Measurements from ENCODE around the gene RXRA.

RXRA gene

DNA sequence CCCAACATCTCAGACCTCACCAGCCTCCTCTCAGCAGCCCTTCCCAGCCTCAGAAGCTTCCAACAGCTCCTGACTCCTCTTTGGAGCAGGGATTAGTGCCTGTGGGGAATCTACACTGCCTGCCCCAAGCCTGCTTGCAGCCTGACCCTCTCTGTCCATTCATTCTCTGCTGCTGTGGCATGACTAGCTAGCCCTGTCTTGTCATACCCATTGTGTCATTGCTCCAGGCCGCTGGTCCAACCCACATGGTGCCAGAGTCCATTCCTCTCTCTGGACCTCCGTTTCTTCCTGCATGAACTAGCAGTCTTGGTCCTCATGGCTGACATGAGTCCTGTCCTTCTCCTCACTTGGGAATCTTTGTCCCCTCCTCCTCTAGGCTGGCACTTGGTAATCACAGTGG lies 12.8 kb upstream of the RXRA start:
- no peak for DNase-seq

DNA sequence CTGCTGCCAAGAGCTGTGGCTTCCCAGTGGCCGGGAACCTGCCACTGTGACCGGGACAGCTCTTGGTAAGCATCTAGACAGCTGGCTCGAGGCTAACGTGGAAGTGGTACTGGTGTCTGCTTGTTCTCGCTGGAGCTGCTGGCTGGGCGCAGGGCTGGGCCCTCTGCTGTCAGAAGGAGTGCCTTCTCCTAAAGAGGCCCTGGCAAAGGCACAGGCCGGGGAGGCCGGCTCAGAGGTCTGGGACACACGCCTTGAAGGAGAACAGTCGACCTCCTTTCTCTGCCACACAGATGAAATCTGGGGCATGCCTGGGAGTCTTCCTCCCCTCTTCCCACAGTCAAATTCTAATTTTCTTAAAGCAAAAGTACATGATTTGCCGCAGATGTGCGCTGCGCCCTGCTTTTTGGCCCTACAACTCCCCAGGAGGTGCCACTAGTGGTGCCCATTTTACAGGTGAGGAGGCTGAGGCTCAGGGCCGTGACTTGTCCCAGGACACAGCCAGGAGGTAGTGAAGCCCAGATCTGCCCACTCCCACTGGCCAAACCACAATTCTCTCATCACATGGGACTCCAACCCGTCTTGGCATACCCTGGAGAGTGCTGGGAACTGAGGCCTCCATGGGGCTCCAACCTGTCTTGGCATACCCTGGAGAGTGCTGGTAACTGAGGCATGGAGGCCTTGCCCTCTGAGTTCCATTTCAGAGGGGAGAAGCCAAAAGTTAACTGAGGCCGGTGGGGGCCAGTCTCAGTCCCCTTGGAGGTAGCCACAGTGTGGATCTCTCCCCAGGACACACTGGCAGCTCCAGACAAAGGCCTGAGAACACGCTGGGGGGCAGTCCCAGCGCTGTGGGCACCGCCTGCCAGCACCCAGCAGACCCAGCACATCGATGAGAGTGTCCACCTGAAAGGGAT lies 12.0 kb upstream of the RXRA start:
- no peak for DNase-seq

DNA sequence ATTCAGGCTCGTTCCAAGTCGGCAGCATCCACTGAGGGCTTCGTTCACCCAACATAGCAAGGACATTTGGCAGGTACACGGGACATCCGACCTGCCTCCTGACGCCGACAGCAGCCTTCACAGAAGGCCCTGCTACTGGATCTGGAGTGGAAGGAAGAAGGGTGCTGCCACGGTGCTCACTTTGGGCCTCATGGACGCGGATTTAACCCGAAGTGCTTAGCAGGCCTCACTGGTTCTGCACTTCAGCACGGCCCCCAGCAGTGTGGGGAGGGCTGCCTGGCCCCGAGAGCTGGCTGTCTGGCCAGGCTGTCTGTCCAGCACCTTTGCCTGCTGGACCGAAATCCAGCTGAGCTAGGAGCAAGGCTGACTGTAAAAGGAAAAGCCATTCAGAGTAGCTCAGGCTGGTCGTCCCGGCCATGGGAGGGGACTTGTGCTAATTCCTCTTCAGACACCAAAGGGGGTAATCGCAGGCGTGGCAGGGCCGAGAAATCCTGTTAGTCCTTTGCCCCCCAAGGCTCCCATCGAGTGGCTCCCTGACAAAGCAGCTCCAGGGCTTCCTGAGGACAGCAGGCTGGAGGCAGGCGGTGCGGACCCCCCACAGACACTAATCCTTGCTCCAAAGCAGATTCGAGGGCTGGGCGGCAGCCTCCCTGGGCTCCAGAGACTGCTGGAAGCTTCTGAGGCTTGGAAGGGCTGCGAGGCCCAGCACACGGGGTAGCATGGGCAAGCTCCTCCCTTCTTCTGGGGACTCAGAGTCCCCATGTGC lies 11.1 kb upstream of the RXRA start:
- no peak for DNase-seq

DNA sequence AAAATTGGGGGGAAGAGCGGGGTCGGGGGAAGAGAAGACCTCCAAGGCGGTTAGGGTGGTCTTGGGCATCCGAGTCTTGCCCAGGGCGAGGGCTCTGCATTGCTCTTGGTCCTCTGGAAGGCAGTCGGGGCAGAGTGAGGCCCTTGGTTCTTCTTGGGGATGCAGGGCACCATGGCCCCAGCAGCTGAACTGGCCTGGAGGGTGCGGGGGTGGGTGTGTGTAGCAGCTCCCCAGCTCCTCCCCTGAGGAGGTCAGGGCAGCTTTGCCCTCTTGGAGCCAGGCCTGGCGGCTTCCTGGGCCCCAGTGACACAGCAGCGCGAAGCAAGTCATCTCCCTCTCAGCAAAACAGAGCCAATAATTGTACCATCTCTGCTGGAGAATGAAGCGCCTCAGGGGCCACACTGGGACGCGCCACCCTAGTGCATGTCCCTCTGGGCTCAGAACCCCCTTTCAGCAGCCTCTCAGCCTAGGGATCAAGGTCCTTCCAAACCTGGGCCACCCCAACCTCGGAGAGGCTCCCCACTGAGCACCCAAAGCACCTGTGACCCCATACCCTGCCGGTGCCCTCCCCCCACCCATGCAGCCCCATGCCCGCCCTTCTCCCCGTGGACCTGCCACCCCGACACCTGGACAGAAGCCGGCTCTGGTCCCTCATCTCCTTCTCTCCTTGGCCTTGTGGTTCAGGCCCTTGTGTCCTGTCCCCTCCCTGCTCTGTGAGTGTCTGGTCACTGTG lies 10.4 kb upstream of the RXRA start:
- DNase-seq: no peak

DNA sequence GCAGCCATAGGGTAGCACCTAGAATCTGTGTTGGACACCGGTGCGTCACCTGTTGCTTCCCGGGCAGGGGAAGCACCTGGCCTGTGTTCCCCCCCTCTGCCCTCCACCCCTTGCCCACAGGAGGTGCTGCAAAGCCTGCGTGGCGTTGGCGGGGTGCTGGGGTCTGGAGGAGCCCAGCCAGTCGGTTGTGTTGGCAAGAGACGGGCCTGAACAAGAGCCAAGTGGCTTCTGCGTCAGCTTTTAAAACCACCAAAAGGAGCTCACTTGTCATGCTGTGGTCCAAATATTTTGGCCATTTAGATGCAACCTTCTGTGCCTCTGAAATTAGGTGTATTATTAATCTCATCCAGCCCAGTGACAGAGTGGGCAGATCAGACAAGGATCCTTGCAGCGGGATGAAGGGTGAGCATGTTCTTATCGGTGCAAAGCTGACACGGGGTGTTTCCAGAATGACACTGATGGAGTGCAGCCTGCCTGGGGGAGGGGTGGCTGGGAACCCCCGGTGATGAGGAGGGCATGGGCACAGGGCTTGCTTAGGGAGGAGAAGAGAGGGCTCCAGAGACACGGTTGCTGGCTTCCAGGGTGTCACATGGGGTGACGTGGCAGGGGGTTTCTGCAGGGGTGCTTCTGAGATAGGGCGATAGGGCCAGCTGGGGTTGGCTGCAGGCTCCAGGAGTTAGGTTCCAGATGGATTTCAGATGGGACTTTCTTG lies 9.7 kb upstream of the RXRA start:
- no peak for DNase-seq

DNA sequence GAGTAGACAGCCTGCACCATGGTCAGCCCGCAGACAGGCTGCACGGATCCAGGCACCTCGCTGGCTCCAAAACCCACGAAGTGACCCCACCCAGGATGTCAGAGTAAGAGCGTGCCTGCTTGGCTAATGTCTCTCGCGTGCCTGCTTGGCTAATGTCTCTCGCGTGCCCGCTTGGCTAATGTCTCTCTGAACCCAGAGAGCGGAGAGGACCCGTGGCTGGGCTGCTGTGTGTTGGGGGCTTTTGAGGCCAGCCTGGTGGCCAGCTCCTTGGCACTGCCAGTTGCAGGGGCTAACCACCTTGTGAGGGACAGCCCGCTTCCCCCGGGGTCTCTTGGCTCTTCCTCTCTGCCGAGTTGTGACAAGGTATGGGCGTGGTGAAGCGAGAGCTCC lies 8.9 kb upstream of the RXRA start:
- DNase-seq: no peak

DNA sequence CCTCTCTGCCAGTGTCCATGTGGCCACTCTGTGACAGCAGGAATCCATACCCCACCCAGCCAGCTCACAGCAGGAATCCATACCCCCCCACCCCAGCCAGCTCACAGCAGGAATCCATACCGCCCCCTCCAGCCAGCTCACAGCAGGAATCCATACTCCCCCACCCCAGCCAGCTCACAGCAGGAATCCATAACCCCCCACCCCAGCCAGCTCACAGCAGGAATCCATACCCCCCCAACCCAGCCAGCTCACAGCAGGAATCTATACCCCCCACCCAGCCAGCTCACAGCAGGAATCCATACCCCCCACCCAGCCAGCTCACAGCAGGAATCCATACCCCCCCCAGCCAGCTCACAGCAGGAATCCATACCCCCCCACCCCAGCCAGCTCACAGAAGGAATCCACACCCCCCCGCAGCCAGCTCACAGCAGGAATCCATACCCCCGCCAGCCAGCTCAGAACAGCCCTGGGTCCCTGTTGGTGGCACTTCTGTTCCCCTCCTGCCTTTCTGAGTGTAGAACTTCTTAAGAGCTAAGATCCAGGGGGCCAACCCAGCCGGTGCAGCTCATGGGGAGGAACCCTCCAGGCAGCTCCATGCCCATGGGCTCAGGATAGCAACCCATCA lies 8.4 kb upstream of the RXRA start:
- no peak for DNase-seq

DNA sequence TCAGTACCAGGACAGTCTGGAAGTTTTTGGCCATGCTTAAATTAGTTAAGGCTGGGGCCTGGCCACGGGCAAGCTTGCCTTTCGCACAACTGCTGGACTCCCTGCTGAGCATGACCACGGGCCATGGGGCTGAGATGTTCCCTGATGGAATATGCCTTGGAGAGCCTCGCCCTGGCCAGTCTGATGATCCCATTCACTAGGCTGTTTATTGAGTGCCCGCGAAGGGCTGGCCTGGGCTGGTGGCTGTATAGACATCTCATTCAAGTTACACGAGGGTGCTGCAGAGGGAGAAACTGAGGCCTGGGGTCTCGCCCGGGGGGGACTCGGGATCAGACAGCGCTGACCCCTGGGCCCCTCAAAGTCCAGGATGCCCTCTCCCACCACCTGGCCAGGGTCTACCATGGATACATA lies 7.8 kb upstream of the RXRA start:
- no peak for DNase-seq

DNA sequence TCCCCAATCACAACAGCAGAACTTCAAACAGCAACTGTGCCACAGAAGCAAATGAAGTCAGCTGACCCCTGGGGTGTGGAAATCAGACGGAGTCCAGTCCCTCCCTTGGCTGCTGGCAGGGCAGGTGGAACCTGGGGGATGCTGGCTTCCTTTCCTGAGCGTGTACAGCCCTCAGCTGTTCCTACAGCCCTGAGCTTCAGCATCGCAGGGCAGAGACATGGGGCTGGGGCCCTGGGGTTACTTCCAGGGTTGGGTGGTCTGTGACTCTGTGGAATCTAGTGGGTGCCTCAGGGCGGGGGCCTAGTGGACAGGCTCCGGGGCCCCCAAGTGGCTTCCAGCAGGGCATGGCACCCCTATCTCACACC lies 7.3 kb upstream of the RXRA start:
- no peak for DNase-seq

DNA sequence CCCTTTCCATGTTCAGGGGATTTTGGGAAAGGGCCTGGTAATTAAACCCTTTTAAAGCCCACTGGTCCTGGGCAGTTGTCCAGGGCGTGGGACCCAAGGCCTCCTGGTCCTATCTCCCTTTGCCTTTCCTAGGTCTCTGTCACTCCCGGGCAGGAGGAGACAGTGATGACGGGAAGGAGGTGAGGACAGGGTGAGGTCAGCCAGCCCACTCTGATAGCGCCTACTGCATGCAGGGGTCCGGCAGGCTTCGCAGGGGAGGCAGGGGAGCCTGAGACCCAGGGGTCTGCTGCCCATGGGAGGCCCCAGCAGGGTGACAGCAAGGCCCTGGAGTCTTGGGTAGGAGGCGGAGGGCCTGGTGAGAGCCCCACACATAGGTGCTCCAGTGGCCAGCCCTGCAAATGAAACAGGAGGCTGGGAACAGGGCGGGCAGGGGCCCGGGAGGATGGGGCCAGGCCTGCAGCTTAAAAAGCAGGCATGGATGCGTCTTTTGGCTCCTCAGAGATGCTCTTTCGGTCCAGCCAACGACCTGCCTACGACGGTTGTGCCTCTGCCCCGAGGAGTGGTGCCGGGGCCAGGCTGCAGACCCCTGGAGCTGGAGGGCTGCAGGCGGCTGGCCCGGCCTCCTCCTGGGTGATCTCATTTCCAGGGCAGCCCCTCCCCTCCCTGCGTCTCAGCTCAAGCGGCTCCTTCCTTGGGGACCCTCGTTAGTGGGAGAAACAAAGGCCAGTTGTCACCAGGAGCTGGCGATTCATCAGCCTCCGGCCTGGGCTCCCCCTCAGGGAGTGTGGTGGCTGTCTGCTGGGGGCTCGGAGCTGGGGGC lies 6.7 kb upstream of the RXRA start:
- DNase-seq: no peak

DNA sequence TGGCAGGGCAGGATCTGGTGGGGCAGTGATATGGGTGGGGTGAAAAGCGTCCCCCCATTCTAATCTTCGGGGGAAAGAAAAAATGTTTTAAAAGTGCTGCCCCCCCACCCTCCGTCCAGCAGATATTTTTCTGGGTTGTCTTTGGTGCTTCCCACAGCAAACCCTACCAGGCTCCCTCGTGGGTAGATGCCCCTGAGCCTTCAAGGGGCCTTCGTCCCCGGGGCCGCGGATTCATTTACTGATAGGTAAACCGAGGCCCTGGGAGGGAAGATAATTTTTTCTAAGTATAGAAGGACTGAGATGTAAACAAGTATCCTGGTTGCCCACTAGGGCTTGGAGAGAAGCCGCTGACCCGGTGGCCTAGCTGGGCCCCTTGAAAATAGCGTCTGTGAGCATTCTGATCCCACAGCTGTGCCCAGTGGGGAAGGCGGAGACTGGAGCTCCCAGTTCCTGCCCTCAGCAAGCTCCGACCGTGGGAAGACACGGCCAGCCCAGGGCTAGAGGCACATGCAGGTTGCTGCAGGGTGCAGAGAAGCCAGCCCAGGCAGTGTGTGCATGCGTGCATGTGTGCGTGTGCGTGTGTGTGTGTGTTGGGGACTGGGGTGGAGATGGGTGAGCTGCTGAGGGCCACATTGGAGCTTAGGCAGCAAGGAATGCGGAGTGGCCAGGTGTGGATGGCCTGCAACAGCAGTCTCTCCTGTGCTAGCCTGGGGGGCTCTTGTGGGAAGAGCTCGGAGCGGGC lies 6.0 kb upstream of the RXRA start:
- DNase-seq: no peak

DNA sequence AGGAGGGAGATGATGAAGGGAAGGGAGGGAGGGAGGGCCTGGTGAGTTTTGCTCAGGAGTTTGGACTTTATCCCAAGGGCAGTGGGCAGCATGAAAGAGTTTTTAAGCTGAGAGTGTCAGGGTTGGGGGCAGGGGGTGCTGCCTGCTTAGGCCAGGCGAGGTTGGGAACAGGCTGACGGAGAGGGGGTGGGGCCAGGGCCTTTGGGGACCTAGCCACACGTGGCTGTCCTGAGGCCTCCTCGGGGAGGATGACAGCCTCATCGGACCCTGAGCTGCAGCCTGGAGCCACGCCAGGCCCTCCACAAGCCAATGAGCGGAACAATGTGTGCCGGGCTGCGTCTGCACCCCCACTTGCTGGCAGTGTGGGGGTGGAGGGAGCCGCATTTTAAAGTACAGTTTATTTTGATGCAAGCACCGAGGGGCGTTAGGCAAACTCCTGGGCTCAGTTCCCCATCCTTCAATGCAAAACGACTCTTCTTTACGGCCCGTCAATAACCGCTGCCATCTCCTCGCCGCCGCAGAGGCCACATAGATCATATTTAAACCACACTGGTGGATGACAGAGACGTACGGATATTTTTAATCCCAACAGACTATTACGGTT lies 5.3 kb upstream of the RXRA start:
- DNase-seq: no peak

DNA sequence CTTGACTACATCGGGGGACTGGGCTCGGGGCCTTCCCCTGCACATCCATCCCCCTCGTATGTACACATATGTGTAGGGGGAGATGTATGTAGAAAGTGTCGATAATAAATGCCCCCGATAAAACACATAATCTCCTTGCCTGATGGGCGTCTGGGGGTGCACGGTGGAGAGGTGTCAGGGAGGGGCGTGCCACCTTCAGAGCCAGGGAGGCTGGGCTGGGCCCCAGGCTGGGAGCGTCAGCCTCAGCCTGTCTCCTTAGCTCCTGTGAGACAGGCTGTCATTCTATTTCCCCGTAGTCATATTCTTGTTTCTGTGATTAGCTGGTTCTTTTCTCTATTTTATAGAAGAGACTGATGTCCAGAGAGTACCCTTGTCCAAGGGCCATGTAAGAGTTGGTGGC lies 4.7 kb upstream of the RXRA start:
- no peak for DNase-seq

DNA sequence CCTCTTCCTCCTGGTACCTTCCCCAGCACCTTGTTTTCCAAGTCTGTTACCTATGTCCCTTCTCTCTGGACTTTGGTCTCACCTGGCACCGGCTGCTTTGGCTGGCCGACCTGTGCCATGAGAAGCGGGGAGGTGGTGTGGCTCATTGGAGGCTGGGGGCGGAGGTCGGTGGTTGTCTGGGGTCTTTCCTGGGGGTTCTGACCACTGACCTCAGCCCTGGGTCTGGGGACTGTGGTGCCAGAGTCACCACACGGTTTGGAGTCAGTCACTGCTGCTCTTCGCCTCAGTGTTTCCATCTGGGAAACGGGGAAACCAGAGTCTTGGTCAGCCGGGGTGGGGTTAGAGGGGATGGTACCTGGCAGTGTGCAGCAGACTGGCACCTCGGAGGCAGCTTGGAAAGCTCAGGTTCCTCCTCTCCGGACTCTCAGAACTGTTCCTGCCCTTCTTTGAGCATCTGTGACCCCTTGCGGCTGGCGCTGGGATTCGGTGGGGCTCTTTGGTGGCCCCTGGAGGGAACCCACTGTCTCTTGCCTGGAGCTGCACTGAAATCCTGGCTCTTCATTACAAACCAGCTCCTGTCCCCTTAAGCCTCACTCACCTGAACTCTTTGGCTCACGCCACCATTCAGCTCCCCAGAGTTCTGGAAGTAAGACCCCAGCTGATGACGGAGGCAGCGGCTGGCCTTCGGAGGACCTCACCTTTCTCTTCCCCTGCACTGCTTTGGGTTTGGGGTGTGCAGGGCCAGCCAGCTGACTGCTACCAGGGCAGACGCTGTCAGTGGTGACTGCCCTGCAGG lies 4.1 kb upstream of the RXRA start:
- no peak for DNase-seq

DNA sequence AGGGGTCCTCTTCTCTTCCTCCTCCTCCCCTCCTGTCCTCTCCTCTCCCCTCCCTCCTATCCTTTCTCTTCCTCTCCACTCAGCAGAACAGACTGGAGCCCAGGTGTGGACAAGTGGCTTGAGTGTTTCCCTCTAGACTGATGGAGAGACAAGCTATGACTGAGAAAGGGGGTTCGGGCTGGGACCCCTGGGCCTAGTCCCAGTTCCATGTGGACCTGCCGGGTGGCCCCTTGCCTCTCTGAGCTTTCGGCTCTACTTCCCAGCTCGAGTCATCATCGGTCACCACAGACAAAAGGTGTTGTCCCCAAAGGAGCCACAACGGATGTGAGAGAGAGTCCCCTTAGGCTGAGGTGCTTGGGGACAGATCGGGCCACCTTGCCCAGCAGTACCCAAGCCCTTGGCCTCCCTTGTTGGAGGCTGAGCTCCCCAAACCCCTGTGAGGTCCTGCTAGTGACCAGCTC lies 3.4 kb upstream of the RXRA start:
- no peak for DNase-seq

DNA sequence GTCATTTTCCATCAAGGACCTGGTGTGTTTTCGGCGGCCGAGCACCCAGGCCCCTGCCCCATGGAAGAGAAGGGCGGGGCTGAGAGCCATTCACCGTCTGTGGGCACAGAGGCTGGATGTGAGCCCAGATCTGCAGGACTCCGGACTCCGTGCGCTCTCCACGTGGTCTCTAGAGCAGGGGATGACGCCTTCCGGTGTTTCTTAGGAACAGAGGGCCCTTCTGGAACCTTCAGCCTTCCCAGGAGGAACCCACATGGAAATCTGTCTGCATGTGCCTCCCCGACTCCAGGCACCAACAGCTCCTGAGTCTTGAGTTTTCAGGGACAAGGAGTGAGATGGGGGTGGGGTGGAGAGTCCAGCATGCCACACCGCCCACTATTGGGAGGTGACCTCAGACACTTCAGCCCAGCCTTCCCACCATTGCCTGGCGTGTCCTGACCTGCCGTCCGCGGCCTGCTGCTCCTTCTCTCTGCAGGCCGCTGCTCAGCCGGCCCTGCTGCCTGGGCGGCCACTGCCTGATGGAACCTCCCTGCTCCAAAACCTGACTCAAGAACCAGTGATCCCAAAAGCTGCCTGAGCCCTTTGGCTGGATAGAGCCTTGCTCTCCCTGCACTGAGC lies 2.4 kb upstream of the RXRA start:
- no peak for DNase-seq

DNA sequence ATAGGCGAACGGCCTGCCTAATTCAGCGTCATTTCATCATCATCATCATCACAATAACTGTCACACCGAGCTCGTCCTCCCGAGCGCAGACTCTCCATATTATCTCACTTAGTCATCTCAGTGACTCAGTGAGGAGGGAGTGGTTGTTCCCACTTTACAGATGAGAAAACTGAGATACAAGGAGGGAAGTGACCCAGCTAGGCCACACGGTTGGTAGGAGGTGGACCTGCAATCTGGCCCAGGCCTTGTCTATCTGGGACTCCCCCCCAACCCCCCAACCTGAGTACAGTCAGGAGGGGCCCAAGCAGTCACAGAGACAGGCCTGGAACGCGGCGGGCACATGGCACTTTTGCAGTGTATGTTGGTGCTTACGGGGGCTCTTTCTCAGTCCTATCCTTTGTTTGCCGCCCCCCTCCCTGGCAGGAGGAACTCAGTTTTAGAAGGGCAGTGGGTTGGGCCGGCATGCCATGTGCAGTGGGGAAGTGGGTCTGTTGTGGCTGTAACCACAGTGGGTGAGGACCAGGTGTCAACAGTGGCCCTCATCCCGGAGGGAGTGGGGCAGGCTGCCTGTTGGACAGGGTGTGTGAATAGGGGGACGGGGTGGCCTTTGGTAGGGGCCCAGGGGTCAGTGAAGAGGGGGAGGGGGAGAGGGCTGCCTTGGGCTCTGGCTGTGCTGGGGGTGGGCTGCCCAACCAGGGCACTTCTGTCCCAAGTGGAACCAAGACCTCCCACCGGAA lies 1.7 kb upstream of the RXRA start:
- no peak for DNase-seq

DNA sequence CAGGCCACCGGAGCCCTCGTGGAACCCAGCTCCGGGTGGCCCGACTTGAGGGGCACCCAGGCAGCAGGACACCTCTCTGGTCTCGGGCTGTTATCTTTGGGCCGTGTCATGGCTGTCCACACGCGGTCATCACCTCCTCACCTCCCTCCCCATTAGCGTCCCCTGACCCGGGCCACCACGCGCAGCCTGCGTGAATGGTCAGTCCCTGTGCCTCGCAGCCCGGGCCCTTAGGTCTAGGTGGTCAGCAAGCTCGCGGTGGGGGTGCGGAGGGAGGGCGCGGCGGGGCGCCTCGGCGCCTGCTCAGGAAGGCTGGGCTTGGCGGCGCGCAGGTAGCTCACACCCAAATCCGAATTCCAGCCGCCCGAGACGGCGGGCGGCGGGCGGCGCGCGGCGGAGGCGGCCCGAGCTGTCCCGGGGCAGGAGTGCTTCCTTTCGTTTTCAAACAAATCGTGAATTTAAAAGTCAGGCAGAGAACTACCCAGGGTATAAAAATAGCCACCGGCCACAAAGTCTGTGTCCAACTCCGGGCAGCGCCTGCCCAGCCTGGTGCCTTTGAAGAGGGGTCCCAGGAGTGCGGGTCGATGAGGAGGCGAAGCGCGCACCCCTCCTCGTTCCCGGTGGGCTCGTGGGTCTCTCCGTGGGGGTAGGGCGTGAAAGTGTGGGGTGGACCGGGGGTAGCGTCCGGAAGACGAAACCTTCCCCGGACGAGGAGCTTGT lies 1.0 kb upstream of the RXRA start:
- no peak for DNase-seq
